Skin epidermis (tissue), 12 donors: ENCODE results near the gene NR1H4.
"Not testable (repeated sequence)": the region's sequence is repeated elsewhere in the genome, so short reads cannot be mapped to it uniquely, and the experiment has no call there.

Experiments used
- H3K27ac ChIP-seq, 21 experiments: fragments of 200-600 bp; sonication (generic) in 11 of 21; one replicate each; pipeline ENCODE4 v1.5.0; 2020; ENCODE audit warnings: mild to moderate bottlenecking in 3 of 21, inconsistent platforms in 2 of 21, moderate library complexity in 2 of 21
- H3K4me3 ChIP-seq, 7 experiments: fragments of 200-600 bp; sonication (generic) in 2 of 7; one replicate each; pipeline ENCODE4 v1.5.0; 2020; ENCODE audit warnings: inconsistent platforms in 2 of 7, mild to moderate bottlenecking in 2 of 7, moderate library complexity in 1 of 7

The NR1H4 gene

GRCh38 chr12:100564090-100564489 is 90.4 kb downstream of the NR1H4 start:
- peak overlapping the region in 1 of 21 experiments; percentile 56 for H3K27ac ChIP-seq
- H3K4me3 ChIP-seq, result no peak overlapping the region

- H3K4me3 ChIP-seq, result no peak overlapping the region
- peak overlapping the region in 1 of 21 experiments; percentile 56 for H3K27ac ChIP-seq
Measured at GRCh38 chr12:100564905-100565467, 91.3 kb downstream of the NR1H4 start.

GRCh38 chr12:100565987-100566545 is 92.4 kb downstream of the NR1H4 start:
- Histone ChIP-seq H3K27ac (peak overlapping the region in 2 of 21 experiments; percentile 1), H3K4me3 (no peak overlapping the region)

GRCh38 chr12:100566887-100567637 is 93.4 kb downstream of the NR1H4 start:
- peak overlapping the region in 3 of 21 experiments; percentile 10 to 49 (median 13) for H3K27ac ChIP-seq
- H3K4me3 ChIP-seq, result no peak overlapping the region

- Histone ChIP-seq H3K27ac (peak overlapping the region in 4 of 21 experiments; percentile 10 to 49 (median 22)), H3K4me3 (no peak overlapping the region)
Measured at GRCh38 chr12:100567945-100568344, 94.3 kb downstream of the NR1H4 start.

- Histone ChIP-seq H3K27ac (no peak overlapping the region), H3K4me3 (no peak overlapping the region)
Measured at GRCh38 chr12:100572184-100572583, 98.5 kb downstream of the NR1H4 start.

DNA sequence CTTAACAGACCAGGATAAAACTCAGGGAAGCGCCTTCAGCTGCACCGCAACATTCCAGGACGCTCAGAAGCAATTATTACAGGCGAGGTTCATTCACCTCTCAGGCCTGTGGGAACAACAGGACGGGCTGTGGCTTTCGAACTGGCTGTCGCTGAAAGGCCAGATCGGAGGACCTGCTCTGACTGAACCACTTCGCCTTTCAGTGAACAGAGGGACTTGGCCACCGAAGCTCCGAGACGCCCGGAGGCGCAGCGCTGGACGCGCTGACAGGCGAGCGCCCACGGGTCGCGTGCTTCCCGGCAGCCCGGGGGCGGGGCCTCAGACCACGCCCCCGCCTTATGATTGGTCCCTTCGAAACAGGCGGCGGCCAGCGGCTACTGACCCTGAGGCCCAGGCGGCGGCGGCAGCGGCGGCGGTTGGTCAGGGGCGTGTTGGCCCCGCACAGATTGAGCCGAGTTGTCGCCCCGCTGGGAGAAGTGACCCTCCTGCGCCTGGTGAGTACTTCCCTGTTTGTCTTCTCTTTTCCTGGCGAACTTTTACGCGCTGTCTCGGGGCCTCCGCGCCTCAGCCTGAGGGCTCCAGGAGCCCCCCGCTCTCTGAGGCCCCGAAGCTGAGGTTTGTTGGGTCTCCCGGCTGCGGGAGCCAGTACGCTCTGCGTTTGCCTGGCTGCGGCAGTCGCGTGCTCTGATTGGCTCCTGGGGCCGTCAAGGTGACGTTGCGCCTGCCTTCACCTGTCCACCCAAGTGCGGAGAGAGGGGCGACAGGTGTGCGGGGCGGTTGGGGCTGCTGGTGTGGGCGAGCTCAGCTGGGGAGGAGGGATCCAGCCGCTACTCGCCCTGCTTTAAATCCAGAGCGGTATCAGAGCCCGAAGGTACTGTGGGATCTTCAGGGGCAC is 99.9 kb downstream of the NR1H4 start, which contains the start of gene GAS2L3:
GAS2L3 (plus strand) TSS at position 393 of the 895 bp plus-strand sequence. CDS start 21,221 bp downstream, outside the sequence.
- Histone ChIP-seq H3K4me3 (peak within 1 kb of the TSS; percentile 52 to 80 (median 68)), H3K27ac (peak within 1 kb of the TSS in 20 of 21 experiments; percentile 44 to 86 (median 73))

GRCh38 chr12:100574187-100575074 is 100.8 kb downstream of the NR1H4 start:
- H3K27ac ChIP-seq, result peak overlapping the region in 20 of 21 experiments; percentile 43 to 86 (median 73)
- H3K4me3 ChIP-seq, result peak overlapping the region; percentile 52 to 80 (median 68)

DNA sequence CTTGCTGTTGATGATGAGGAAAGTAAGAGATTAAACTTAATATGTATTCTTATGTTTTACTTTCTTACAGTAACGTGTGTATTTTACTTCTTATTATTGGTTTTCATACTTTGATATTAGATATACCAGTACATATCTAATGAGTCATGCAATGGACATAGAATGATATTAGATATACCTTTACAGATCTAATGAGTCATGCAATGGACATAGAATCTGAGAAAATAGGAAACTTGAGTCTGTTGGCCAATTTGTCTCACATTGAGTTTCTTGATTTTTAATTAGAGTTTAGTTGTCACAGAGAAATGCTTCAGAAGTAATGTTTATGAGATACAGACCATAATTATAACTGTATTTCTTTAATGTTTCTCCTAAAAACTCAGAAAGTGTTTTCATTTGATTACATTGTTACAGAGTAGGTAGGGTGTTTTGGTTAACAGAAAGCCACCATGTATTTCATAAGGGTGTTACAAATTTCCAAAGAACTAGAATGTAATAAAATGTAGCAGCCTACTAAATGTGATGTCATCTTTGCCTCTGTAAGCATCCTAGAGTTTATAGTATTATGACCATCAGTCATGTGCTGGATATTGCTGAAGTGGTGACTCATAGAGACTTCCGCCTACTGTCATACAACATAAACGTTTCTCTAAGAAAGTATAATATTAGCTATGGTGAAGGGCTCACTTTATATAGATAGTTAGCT is 102.8 kb downstream of the NR1H4 start:
- Histone ChIP-seq H3K27ac (no peak overlapping the region), H3K4me3 (no peak overlapping the region)

- Histone ChIP-seq H3K4me3 (no peak overlapping the region), H3K27ac (no peak overlapping the region)
Measured at GRCh38 chr12:100578923-100579322, 105.3 kb downstream of the NR1H4 start.

DNA sequence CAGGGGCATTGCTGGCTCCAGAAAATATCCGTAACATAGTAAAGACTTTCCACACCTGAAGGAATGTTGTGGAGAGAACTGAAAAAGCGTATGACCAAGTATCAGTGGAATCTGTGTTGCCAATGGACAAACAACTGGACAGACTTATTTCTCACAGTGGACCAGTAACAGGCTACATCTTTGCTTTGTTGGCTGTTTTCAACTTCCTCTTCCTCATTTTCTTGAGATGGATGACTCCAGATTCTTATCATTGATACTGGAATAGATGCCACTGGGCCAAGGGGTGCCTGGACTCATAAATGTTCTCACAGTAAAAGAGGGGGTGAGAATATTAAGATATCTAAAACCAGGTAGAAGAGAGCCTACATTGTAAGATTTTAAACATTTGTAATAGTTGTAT is 106.2 kb downstream of the NR1H4 start:
- Histone ChIP-seq H3K27ac (no peak overlapping the region), H3K4me3 (no peak overlapping the region)

GRCh38 chr12:100584256-100584655 is 110.6 kb downstream of the NR1H4 start:
- Histone ChIP-seq H3K4me3 (no peak overlapping the region), H3K27ac (no peak overlapping the region)

- H3K27ac ChIP-seq, result no peak overlapping the region
- no peak overlapping the region for H3K4me3 ChIP-seq
Measured at GRCh38 chr12:100591979-100592378, 118.3 kb downstream of the NR1H4 start.

DNA sequence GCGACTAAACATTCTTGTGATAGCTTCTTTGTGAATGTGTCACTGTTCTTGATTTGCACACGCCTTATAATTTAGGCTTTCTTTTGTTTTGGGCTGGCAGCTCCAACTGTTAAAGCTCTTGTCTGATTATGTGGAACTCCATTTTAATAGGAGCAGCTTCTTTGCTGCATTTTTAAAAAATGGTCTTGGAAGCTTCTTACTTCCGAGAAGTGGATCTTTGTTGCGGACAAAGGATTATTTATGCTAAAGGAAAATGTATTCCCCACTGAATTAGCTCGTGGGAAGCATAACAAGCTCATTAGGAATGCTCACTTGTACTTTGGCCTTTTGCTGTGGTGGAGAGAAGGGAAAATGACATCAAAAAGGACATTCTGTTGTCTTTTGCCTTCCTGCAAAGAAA is 119.8 kb downstream of the NR1H4 start:
- H3K27ac ChIP-seq, result peak overlapping the region in 3 of 21 experiments; percentile 36 to 63 (median 59)
- no peak overlapping the region for H3K4me3 ChIP-seq

- Histone ChIP-seq H3K4me3 (no peak overlapping the region), H3K27ac (no peak overlapping the region)
Measured at GRCh38 chr12:100601626-100602025, 128.0 kb downstream of the NR1H4 start.

DNA sequence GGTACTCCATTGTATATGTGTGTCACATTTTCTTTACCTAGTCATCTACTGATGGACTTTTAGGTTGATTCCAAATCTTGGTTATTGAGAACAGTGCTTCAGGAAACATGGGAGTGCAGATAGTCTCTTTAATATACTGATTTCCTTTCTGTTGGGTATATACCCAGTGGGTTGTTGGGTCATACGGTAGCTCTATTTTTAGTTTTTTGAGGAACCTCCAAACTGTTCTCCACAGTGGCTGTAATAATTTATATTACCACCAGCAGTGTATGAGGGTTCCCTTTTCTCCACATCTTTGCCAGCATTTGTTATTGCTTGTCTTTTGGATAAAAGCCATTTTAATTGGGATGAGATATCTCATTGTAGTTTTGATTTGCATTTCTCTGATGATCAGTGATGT is 129.3 kb downstream of the NR1H4 start:
- H3K27ac ChIP-seq, H3K4me3 ChIP-seq: not testable (repeated sequence)

GRCh38 chr12:100608776-100609175 is 135.1 kb downstream of the NR1H4 start:
- H3K27ac ChIP-seq, result no peak overlapping the region
- H3K4me3 ChIP-seq, result no peak overlapping the region
